RWPE2 (cell line): Measurements from ENCODE around the gene DIDO1.

Source experiments
- ATAC-seq: fragments of 200-7000 bp; cut with Tn5 transposase; 3 replicates; pipeline ENCODE4 v1.9.1; 2021; ENCODE audit warnings: low read depth
- DNase-seq: peaks from one replicate; pipeline ENCODE4 v3.0.0-alpha.2; 2020; ENCODE audit warnings: low spot score
- H3K27ac ChIP-seq: fragments of 450-650 bp; 2 replicates; pipeline ENCODE4 v1.5.1; 2017; ENCODE audit warnings: mild to moderate bottlenecking; ENCODE audit not compliant: poor library complexity, severe bottlenecking
- H3K27me3 ChIP-seq: fragments of 250-450 bp; sonication (Bioruptor Pico); 2 replicates; pipeline ENCODE4 v1.5.1; 2021; ENCODE audit warnings: mild to moderate bottlenecking, moderate library complexity; ENCODE audit not compliant: insufficient read depth, poor library complexity, severe bottlenecking
- H3K36me3 ChIP-seq: fragments of 250-450 bp; sonication (Bioruptor Pico); 2 replicates; pipeline ENCODE4 v1.5.1; 2020; ENCODE audit warnings: low read depth, mild to moderate bottlenecking, moderate library complexity
- H3K4me1 ChIP-seq: fragments of 250-450 bp; sonication (Bioruptor Pico); 2 replicates; pipeline ENCODE4 v1.5.1; 2021; ENCODE audit warnings: mild to moderate bottlenecking, moderate library complexity; ENCODE audit not compliant: insufficient read depth, poor library complexity, severe bottlenecking
- H3K4me3 ChIP-seq: fragments of 250-450 bp; sonication (Bioruptor Pico); 2 replicates; pipeline ENCODE4 v1.5.1; 2021; ENCODE audit warnings: mild to moderate bottlenecking, moderate library complexity; ENCODE audit not compliant: severe bottlenecking
- H3K9me3 ChIP-seq: fragments of 250-450 bp; sonication (Bioruptor Pico); 2 replicates; pipeline ENCODE4 v1.5.1; 2021; ENCODE audit warnings: mild to moderate bottlenecking, moderate library complexity; ENCODE audit not compliant: severe bottlenecking
- CTCF ChIP-seq: fragments of 450-650 bp; IDR thresholded peaks from one replicate; pipeline ENCODE4 v1.5.1; 2017; ENCODE audit warnings: mild to moderate bottlenecking, moderate library complexity; ENCODE audit not compliant: poor library complexity, severe bottlenecking

The DIDO1 gene

GRCh38 chr20:62968378-62969178 is 42.3 kb upstream of the DIDO1 start:
- Histone ChIP-seq H3K27ac (no peak overlapping the region), H3K4me1 (no peaks in the 10 kb centered on the region), H3K9me3 (no peaks in the 10 kb centered on the region), H3K4me3 (no peak overlapping the region), H3K27me3 (peaks cover 53% of the 10 kb centered on the region), H3K36me3 (no peaks in the 10 kb centered on the region)
- DNase-seq (no peak), ATAC-seq (no peak)
- TF ChIP-seq CTCF: no peak

DNA sequence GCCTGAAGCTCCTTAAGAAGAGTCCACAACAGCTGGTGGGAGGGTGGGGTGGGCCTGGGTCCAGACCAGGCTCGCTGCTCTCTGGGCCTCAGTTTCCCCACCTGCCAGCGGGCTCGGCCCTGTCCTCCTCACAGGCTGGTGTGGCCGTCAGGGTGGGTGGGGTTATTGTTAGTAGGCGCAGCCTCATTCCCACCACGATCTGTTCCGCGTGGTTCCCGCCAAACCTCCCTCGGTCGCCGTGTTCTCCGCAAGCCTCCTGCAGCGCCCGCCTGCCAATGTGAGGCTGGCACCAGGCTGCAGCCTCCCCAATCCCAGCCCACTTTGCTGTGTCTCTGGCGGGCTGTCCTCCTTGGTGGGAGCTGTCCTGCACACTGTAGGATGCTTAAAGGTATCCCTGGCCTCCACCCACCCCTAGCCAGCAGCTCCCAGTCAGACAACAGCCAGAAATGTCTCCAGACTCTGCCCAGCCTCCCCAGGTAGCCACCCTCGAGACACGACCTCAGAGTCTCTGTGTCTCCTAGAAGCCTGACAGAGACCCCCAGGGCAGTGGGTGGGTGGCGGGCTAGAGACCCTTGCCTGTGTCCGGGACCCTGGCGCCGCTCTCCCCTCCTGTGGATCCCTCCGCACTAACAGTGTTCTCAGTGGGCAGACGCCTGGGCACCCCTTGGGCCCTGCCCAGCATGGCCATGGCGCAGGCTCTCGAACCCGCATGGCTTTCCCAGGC is 41.5 kb upstream of the DIDO1 start:
- TF ChIP-seq CTCF: no peak

GRCh38 chr20:62967149-62967501 is 40.8 kb upstream of the DIDO1 start:
- Histone ChIP-seq H3K27ac (no peak overlapping the region), H3K27me3 (peaks cover 38% of the 10 kb centered on the region), H3K36me3 (no peaks in the 10 kb centered on the region), H3K4me3 (no peak overlapping the region), H3K4me1 (peaks cover under 1% of the 10 kb centered on the region), H3K9me3 (no peaks in the 10 kb centered on the region)
- no peak for ATAC-seq
- TF ChIP-seq CTCF: no peak
- DNase-seq: no peak

More for the DNA sequence above, 41.5 kb upstream of the DIDO1 start:
- H3K36me3 ChIP-seq: no peaks in the 10 kb centered on the region
- H3K9me3 ChIP-seq: no peaks in the 10 kb centered on the region
- DNase-seq (no peak), ATAC-seq (no peak)
- no peaks in the 10 kb centered on the region for H3K4me1 ChIP-seq
- peaks cover 45% of the 10 kb centered on the region for H3K27me3 ChIP-seq
- H3K27ac ChIP-seq: no peak overlapping the region
- no peak overlapping the region for H3K4me3 ChIP-seq

DNA sequence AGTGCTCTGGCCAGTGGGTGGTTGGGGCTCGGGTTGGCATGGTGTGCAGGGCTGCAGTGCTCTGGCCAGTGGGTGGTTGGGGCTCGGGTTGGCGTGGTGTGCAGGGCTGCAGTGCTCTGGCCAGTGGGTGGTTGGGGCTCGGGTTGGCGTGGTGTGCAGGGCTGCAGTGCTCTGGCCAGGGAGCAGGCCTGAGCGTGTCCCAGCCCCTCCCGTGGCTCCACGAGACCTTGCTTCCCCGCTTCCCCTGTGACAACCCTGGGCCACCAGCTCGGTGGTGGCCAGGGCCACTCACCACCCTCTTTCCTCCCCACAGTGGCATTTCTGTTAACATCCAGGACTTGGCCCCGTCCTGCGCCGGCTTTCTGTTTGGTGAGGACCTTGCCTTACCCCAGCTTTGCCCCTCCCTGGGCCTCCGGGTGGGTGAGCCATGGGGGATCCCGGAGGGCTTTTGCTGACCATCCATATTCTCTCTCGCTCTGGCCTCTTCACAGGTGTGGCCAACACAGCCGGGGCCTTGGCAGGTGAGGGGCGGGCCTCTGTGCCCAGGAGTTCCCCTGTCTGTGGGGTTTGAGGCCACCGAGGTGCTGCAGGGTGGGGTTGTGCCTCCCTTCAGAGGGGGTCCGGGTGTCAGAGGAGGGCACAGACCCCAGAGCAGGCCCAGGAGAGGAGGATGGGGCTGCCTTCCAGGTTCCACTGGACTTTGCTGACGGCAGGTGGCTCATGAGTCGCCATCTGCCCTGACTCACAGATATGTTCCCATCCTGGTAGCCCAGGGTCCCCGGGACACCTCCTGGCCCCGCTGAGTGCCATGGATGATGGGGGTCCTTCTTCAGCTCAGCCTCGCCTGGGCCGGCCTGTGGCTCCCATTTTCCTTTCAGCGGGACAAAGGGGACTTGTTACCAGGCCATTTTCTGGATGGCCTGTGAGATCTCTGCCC is 40.2 kb upstream of the DIDO1 start:
- DNase-seq (no peak), ATAC-seq (no peak)
- Histone ChIP-seq H3K4me1 (peaks cover 7% of the 10 kb centered on the region), H3K9me3 (no peaks in the 10 kb centered on the region), H3K27me3 (peaks cover 38% of the 10 kb centered on the region), H3K36me3 (no peaks in the 10 kb centered on the region), H3K4me3 (no peak overlapping the region), H3K27ac (no peak overlapping the region)
- no peak for TF ChIP-seq CTCF
